Panc1 (cell line): ENCODE measurements around the gene FHIT. TPM values are rescaled to one million over a fixed set of nuclear protein-coding genes. Genes with fewer than 3 reads are reported as not detected.

Experiments
- ATAC-seq: fragments of 200-7000 bp; cut with Tn5 transposase; 2 replicates; pipeline ENCODE4 v1.9.1; 2020; ENCODE audit warnings: mild to moderate bottlenecking, moderate library complexity
- BruUV-seq: library from RNA; stranded (reverse); fragments of 400-500 nt; replicated peaks from 2 replicates; lab custom pipeline; 2021; lab: Mats Ljungman, UMichigan
- CTCF ChIA-PET: fragments of 300-600 bp; sonication (Branson Sonifier 250); formaldehyde crosslinking; loops from one replicate; lab custom pipeline; 2022; ENCODE audit warnings: antibody characterized with exemption; lab: Charles Lee
- POLR2A ChIA-PET: fragments of 300-600 bp; sonication (Branson Sonifier 250); formaldehyde crosslinking; loops from one replicate; lab custom pipeline; 2022; ENCODE audit warnings: antibody characterized with exemption; lab: Charles Lee
- DNase-seq: peaks from one replicate; pipeline ENCODE4 v3.0.0-alpha.2; 2010; ENCODE audit warnings: low read depth, low spot score
- H3K27ac ChIP-seq: 2 replicates; pipeline ENCODE4 v1.5.1; 2011; ENCODE audit warnings: mild to moderate bottlenecking, low read length, inconsistent platforms
- H3K27me3 ChIP-seq: fragments of 200-500 bp; sonication (Bioruptor generic); 2 replicates; pipeline ENCODE4 v1.6.0; 2014; ENCODE audit warnings: low read length, inconsistent platforms; ENCODE audit not compliant: control insufficient read depth, insufficient read depth
- H3K36me3 ChIP-seq: fragments of 200-500 bp; sonication (Bioruptor generic); 2 replicates; pipeline ENCODE4 v1.5.1; 2014; ENCODE audit warnings: inconsistent platforms, mild to moderate bottlenecking, low read length, moderate library complexity; ENCODE audit not compliant: control insufficient read depth, insufficient read depth
- H3K4me1 ChIP-seq: 2 replicates; pipeline ENCODE4 v1.5.1; 2011; ENCODE audit warnings: inconsistent platforms, mild to moderate bottlenecking, low read length, moderate library complexity; ENCODE audit not compliant: control insufficient read depth, insufficient read depth
- H3K4me3 ChIP-seq, 2 experiments: 2 replicates each; pipeline ENCODE4 v1.5.1; 2011 to 2012; ENCODE audit warnings: low read depth in 2 of 2, low read length in 2 of 2, mild to moderate bottlenecking in 2 of 2, inconsistent platforms in 1 of 2, moderate library complexity in 1 of 2
- H3K9me3 ChIP-seq: fragments of 200-500 bp; sonication (Bioruptor generic); 2 replicates; pipeline ENCODE4 v1.5.1; 2014; ENCODE audit warnings: low read depth, mild to moderate bottlenecking, inconsistent platforms, low read length, moderate library complexity; ENCODE audit not compliant: control insufficient read depth, insufficient read depth
- POLR2AphosphoS5 ChIP-seq: IDR thresholded peaks from 2 replicates; pipeline ENCODE4 v1.6.1; 2012; ENCODE audit warnings: mild to moderate bottlenecking, low read depth, low read length, moderate library complexity
- REST ChIP-seq, 2 experiments: IDR thresholded peaks; 2 replicates each; pipeline ENCODE4 v1.6.1; 2011 to 2012; ENCODE audit warnings: low read depth in 2 of 2, control low read depth in 1 of 2, low read length in 1 of 2, mild to moderate bottlenecking in 1 of 2, moderate library complexity in 1 of 2; ENCODE audit not compliant: insufficient read depth in 1 of 2
- SIN3A ChIP-seq: IDR thresholded peaks from 2 replicates; pipeline ENCODE4 v1.6.1; 2012; ENCODE audit warnings: low read depth, mild to moderate bottlenecking, low read length, moderate library complexity, borderline replicate concordance; ENCODE audit not compliant: insufficient read depth
- TCF7L2 ChIP-seq: IDR thresholded peaks from 2 replicates; pipeline ENCODE4 v1.6.1; 2011; ENCODE audit warnings: mild to moderate bottlenecking, low read depth, low read length, inconsistent platforms
- in situ Hi-C: cut with HindIII; loops from 2 replicates; pipeline ENCODE4 v1.10.0; 2016; ENCODE audit warnings: low sequenced_read_pairs, low pct_unique_long_range_greater_than_20kb
- intact Hi-C: fragments of 100-400 bp; cut with micrococcal nuclease; formaldehyde crosslinking; loops from one replicate; pipeline ENCODE4 v1.10.0; 2022; ENCODE audit not compliant: unreplicated experiment
- total RNA-seq: library from RNA; stranded (reverse); gene quantifications from one replicate; pipeline ENCODE4 v1.2.1, GENCODE V29; 2021; ENCODE audit not compliant: unreplicated experiment
- TF ChIP-seq, protein P1 (sequence below): fragments of 450-650 bp; IDR thresholded peaks from 2 replicates; pipeline ENCODE4 v1.5.1; 2017; ENCODE audit warnings: mild to moderate bottlenecking

Gene FHIT
- total RNA-seq, 1 experiment from 2014 or later: 2.2 TPM

GRCh38 chr3:60392501-60392900 is 858.8 kb downstream of the FHIT start:
- ATAC-seq: no peak
- CTCF ChIA-PET: no interaction called here
- intact Hi-C loops (no loop called here), in situ Hi-C loops (no loop called here)
- no TSS peak for BruUV-seq
- Histone ChIP-seq H3K9me3 (no peaks in the 10 kb centered on the region), H3K27ac (no peak overlapping the region), H3K4me1 (no peaks in the 10 kb centered on the region), H3K27me3 (no peaks in the 10 kb centered on the region), H3K4me3 (no peak overlapping the region), H3K36me3 (no peaks in the 10 kb centered on the region)
- TF ChIP-seq TCF7L2 (no peak), SIN3A (no peak), POLR2AphosphoS5 (no peak), REST (IDR thresholded peaks at IDR 0.05; ENCODE audit: insufficient read depth in 1 of 2, low read depth in 2 of 2, low read length in 1 of 2) (no peak)
- TF ChIP-seq, protein P1, sequence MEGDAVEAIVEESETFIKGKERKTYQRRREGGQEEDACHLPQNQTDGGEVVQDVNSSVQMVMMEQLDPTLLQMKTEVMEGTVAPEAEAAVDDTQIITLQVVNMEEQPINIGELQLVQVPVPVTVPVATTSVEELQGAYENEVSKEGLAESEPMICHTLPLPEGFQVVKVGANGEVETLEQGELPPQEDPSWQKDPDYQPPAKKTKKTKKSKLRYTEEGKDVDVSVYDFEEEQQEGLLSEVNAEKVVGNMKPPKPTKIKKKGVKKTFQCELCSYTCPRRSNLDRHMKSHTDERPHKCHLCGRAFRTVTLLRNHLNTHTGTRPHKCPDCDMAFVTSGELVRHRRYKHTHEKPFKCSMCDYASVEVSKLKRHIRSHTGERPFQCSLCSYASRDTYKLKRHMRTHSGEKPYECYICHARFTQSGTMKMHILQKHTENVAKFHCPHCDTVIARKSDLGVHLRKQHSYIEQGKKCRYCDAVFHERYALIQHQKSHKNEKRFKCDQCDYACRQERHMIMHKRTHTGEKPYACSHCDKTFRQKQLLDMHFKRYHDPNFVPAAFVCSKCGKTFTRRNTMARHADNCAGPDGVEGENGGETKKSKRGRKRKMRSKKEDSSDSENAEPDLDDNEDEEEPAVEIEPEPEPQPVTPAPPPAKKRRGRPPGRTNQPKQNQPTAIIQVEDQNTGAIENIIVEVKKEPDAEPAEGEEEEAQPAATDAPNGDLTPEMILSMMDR: no peak
- POLR2A ChIA-PET: no interaction called here
- DNase-seq: no peak

DNA sequence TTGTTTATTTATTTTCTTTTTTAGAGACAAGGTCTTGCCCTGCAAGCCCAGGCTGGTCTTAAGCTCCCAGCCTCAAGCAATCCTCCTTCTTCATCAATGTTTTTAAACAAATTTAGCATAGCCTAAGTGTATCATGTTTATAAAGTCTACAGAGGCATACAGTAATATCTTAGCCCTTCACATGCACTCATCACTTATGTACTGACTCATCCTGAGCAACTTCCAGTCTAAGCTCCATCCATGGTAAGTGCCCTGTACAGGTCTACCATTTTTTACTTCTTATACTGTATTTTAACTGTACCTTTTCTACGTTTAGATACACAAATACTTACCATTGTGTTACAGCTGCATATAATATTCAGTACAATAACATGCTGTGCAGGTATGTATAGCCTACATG is 860.0 kb downstream of the FHIT start:
- intact Hi-C loops (no loop called here), in situ Hi-C loops (no loop called here)
- Histone ChIP-seq H3K27me3 (no peaks in the 10 kb centered on the region), H3K36me3 (no peaks in the 10 kb centered on the region), H3K27ac (no peak overlapping the region), H3K4me1 (no peaks in the 10 kb centered on the region), H3K9me3 (no peaks in the 10 kb centered on the region), H3K4me3 (no peak overlapping the region)
- TF ChIP-seq POLR2AphosphoS5 (no peak), REST (IDR thresholded peaks at IDR 0.05; ENCODE audit: insufficient read depth in 1 of 2, low read depth in 2 of 2, low read length in 1 of 2) (no peak)
- no TSS peak for BruUV-seq
- DNase-seq (no peak), ATAC-seq (no peak)
- POLR2A ChIA-PET: no interaction called here
- CTCF ChIA-PET: no interaction called here
